ENCODE measurements around the gene CTRL.

DNA sequence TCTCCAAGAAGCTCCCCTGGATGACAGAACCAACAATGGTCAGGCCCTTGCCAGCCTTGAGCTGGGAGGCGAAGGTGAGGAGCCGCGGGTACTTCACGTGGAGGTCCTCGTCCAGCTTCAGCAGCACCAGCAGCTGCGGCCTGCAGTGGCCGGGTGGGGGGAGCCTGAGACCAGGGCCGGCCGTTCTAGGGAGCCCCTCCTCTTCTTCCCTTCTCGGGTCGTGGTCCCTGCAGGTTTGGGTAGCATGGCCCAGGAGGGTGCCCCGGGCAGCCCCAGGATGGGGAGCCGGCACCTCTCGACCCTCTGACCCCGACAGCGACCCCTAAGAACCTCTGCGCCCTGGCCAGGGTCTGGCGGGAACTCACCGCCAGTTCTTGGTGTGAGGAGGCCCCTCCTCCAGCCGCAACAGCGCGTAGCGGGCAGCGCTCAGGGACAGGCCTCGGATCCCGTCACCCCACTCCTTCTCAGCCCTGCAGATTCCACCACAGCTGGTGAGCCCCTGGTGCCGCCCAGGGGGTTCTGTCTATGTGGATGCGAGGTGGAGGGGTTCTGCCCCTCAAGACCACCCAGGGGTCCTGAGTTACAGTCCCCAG lies 15.4 kb upstream of the CTRL start:
- TF ChIP-seq ZFP30 (CRISPR knock-in tag; IDR thresholded peaks at IDR 0.05) (no peak), TCF4 (CRISPR knock-in tag; IDR thresholded peaks at IDR 0.05; ENCODE audit: borderline replicate concordance) (no peak), PPARA (CRISPR knock-in tag; IDR thresholded peaks at IDR 0.05; ENCODE audit: borderline replicate concordance) (no peak), ZFP3 (CRISPR knock-in tag; IDR thresholded peaks at IDR 0.05) (no peak), SNAI2 (CRISPR knock-in tag; IDR thresholded peaks at IDR 0.05) (no peak)
- TF ChIP-seq, protein P1, sequence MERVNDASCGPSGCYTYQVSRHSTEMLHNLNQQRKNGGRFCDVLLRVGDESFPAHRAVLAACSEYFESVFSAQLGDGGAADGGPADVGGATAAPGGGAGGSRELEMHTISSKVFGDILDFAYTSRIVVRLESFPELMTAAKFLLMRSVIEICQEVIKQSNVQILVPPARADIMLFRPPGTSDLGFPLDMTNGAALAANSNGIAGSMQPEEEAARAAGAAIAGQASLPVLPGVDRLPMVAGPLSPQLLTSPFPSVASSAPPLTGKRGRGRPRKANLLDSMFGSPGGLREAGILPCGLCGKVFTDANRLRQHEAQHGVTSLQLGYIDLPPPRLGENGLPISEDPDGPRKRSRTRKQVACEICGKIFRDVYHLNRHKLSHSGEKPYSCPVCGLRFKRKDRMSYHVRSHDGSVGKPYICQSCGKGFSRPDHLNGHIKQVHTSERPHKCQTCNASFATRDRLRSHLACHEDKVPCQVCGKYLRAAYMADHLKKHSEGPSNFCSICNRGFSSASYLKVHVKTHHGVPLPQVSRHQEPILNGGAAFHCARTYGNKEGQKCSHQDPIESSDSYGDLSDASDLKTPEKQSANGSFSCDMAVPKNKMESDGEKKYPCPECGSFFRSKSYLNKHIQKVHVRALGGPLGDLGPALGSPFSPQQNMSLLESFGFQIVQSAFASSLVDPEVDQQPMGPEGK (CRISPR knock-in tag; IDR thresholded peaks at IDR 0.05; ENCODE audit: borderline replicate concordance) = no peak
- TF ChIP-seq, protein P2, sequence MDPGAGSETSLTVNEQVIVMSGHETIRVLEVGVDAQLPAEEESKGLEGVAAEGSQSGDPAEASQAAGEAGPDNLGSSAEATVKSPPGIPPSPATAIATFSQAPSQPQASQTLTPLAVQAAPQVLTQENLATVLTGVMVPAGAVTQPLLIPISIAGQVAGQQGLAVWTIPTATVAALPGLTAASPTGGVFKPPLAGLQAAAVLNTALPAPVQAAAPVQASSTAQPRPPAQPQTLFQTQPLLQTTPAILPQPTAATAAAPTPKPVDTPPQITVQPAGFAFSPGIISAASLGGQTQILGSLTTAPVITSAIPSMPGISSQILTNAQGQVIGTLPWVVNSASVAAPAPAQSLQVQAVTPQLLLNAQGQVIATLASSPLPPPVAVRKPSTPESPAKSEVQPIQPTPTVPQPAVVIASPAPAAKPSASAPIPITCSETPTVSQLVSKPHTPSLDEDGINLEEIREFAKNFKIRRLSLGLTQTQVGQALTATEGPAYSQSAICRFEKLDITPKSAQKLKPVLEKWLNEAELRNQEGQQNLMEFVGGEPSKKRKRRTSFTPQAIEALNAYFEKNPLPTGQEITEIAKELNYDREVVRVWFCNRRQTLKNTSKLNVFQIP (CRISPR knock-in tag; IDR thresholded peaks at IDR 0.05; ENCODE audit: borderline replicate concordance, low read depth) = no peak
- TF ChIP-seq, protein P3, sequence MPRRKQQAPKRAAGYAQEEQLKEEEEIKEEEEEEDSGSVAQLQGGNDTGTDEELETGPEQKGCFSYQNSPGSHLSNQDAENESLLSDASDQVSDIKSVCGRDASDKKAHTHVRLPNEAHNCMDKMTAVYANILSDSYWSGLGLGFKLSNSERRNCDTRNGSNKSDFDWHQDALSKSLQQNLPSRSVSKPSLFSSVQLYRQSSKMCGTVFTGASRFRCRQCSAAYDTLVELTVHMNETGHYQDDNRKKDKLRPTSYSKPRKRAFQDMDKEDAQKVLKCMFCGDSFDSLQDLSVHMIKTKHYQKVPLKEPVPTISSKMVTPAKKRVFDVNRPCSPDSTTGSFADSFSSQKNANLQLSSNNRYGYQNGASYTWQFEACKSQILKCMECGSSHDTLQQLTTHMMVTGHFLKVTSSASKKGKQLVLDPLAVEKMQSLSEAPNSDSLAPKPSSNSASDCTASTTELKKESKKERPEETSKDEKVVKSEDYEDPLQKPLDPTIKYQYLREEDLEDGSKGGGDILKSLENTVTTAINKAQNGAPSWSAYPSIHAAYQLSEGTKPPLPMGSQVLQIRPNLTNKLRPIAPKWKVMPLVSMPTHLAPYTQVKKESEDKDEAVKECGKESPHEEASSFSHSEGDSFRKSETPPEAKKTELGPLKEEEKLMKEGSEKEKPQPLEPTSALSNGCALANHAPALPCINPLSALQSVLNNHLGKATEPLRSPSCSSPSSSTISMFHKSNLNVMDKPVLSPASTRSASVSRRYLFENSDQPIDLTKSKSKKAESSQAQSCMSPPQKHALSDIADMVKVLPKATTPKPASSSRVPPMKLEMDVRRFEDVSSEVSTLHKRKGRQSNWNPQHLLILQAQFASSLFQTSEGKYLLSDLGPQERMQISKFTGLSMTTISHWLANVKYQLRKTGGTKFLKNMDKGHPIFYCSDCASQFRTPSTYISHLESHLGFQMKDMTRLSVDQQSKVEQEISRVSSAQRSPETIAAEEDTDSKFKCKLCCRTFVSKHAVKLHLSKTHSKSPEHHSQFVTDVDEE (CRISPR knock-in tag; IDR thresholded peaks at IDR 0.05) = no peak
- TF ChIP-seq, protein P4, sequence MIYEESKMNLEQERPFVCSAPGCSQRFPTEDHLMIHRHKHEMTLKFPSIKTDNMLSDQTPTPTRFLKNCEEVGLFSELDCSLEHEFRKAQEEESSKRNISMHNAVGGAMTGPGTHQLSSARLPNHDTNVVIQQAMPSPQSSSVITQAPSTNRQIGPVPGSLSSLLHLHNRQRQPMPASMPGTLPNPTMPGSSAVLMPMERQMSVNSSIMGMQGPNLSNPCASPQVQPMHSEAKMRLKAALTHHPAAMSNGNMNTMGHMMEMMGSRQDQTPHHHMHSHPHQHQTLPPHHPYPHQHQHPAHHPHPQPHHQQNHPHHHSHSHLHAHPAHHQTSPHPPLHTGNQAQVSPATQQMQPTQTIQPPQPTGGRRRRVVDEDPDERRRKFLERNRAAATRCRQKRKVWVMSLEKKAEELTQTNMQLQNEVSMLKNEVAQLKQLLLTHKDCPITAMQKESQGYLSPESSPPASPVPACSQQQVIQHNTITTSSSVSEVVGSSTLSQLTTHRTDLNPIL (CRISPR knock-in tag; IDR thresholded peaks at IDR 0.05; ENCODE audit: low read depth) = no peak

Data from SK-N-SH treated with all-trans-retinoic acid at 6 μM for 48 hours (cell line).